Mesendoderm (in vitro differentiated cells): ENCODE data around the gene UPK1A.
A peak's percentile ranks its signal among the peaks of the same experiment; 100 is the strongest.

Source experiments
- DNase-seq: peaks from one replicate; pipeline ENCODE4 v3.0.0; 2013
- H2AK5ac ChIP-seq: 2 replicates; pipeline ENCODE4 v1.6.1; 2013; ENCODE audit warnings: low read length, inconsistent platforms
- H2BK120ac ChIP-seq: 2 replicates; pipeline ENCODE4 v1.6.1; 2013; ENCODE audit warnings: low read depth, mild to moderate bottlenecking, low read length, moderate library complexity, mixed read lengths
- H2BK15ac ChIP-seq: replicated peaks from 2 replicates; pipeline ENCODE4 v1.6.1; 2013; ENCODE audit warnings: low read depth, mild to moderate bottlenecking, moderate library complexity
- H2BK5ac ChIP-seq: 2 replicates; pipeline ENCODE4 v1.6.1; 2013; ENCODE audit warnings: low read length, inconsistent platforms
- H3K18ac ChIP-seq: 2 replicates; pipeline ENCODE4 v1.6.1; 2013; ENCODE audit warnings: mild to moderate bottlenecking, low read length, mixed read lengths
- H3K23ac ChIP-seq: one replicate; pipeline ENCODE4 v1.6.1; 2013; ENCODE audit warnings: low read length
- H3K27ac ChIP-seq: 2 replicates; pipeline ENCODE4 v1.5.1; 2013; ENCODE audit warnings: low read depth, mild to moderate bottlenecking, inconsistent platforms, low read length, moderate library complexity
- H3K27me3 ChIP-seq: 2 replicates; pipeline ENCODE4 v1.6.1; 2013; ENCODE audit warnings: low read length, control low read depth, mild to moderate bottlenecking, inconsistent platforms; ENCODE audit not compliant: insufficient read depth, poor library complexity
- H3K36me3 ChIP-seq: 2 replicates; pipeline ENCODE4 v1.6.1; 2013; ENCODE audit warnings: low read length, inconsistent platforms; ENCODE audit not compliant: control insufficient read depth, insufficient read depth
- H3K4ac ChIP-seq: one replicate; pipeline ENCODE4 v1.6.1; 2013; ENCODE audit warnings: low read depth, mild to moderate bottlenecking, low read length, moderate library complexity
- H3K4me1 ChIP-seq: 2 replicates; pipeline ENCODE4 v1.6.1; 2013; ENCODE audit warnings: low read depth, low read length, inconsistent platforms; ENCODE audit not compliant: control insufficient read depth
- H3K4me2 ChIP-seq: 2 replicates; pipeline ENCODE4 v1.6.1; 2013; ENCODE audit warnings: low read length
- H3K4me3 ChIP-seq: 2 replicates; pipeline ENCODE4 v1.5.1; 2013; ENCODE audit warnings: mild to moderate bottlenecking, low read length
- H3K56ac ChIP-seq: one replicate; pipeline ENCODE4 v1.6.1; 2013; ENCODE audit warnings: low read length
- H3K79me1 ChIP-seq: 2 replicates; pipeline ENCODE4 v1.6.1; 2013; ENCODE audit warnings: low read length, inconsistent platforms
- H3K79me2 ChIP-seq: 2 replicates; pipeline ENCODE4 v1.6.1; 2013; ENCODE audit warnings: mild to moderate bottlenecking, low read length; ENCODE audit not compliant: control insufficient read depth, insufficient read depth
- H3K9ac ChIP-seq: 2 replicates; pipeline ENCODE4 v1.6.1; 2013; ENCODE audit warnings: low read length, inconsistent platforms
- H4K5ac ChIP-seq: one replicate; pipeline ENCODE4 v1.6.1; 2013; ENCODE audit warnings: low read length
- H4K8ac ChIP-seq: one replicate; pipeline ENCODE4 v1.6.1; 2013; ENCODE audit warnings: low read depth, mild to moderate bottlenecking, control low read depth, low read length, moderate library complexity
- WGBS: extraction: QIAGEN DNeasy Blood & Tissue Kit; methylation state at CpG from one replicate; pipeline ENCODE4 v1.1.7; 2013; ENCODE audit warnings: low lambda C conversion rate, missing lambda C conversion rate; ENCODE audit not compliant: insufficient coverage; ENCODE audit errors: extremely low coverage; 5-methylcytosine and 5-hydroxymethylcytosine counted together

UPK1A gene

DNA sequence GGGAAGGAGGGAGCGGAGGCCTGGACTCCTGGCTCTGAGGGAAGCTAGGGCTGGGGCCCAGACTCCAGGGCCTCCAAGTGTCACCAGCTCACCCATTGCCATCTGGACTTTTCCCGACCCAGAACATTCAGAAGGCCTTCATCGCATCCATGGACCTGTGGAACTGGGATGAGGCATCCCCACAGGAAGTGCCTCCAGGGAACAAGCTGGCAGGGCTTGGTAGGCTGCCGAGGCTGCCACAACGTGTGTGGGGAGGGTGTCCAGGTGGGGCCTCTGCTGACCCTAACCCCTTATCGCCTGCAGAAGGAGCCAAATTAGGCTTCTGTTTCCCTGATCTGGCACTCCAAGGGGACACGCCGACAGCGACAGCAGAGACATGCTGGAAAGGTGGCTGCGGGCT is 24.0 kb upstream of the UPK1A start:
- Histone ChIP-seq H3K9ac (peak overlapping the region; percentile 84), H3K56ac (peak overlapping the region; percentile 84), H3K27ac (no peak overlapping the region), H2AK5ac (peak overlapping the region; percentile 81), H3K27me3 (no peaks in the 10 kb centered on the region), H4K5ac (no peak overlapping the region), H3K79me2 (no peaks in the 10 kb centered on the region), H3K23ac (peak overlapping the region; percentile 67), H3K36me3 (no peaks in the 10 kb centered on the region), H3K4me2 (no peak overlapping the region), H3K4me3 (no peak overlapping the region), H3K4ac (peak overlapping the region; percentile 40), H4K8ac (no peak overlapping the region), H2BK5ac (peak overlapping the region; percentile 51), H2BK120ac (no peak overlapping the region), H3K18ac (peak overlapping the region; percentile 12), H3K79me1 (no peaks in the 10 kb centered on the region), H3K4me1 (peaks cover 15% of the 10 kb centered on the region), H2BK15ac (no peak overlapping the region)
- WGBS, result no CpG with 5 or more reads among the region's 10 CpGs
- DNase-seq, result peak; percentile 33

- Histone ChIP-seq H3K27me3 (no peaks in the 10 kb centered on the region), H3K36me3 (no peaks in the 10 kb centered on the region), H3K23ac (no peak overlapping the region), H2BK15ac (no peak overlapping the region), H3K4me3 (no peak overlapping the region), H3K4me2 (peak overlapping the region; percentile 60), H3K79me2 (no peaks in the 10 kb centered on the region), H3K9ac (peak overlapping the region; percentile 84), H4K8ac (no peak overlapping the region), H3K18ac (peak overlapping the region; percentile 29), H2BK120ac (no peak overlapping the region), H3K4ac (peak overlapping the region; percentile 39), H3K79me1 (no peaks in the 10 kb centered on the region), H4K5ac (no peak overlapping the region), H3K4me1 (peaks cover 15% of the 10 kb centered on the region), H3K56ac (peak overlapping the region; percentile 92), H3K27ac (peak overlapping the region; percentile 90), H2BK5ac (no peak overlapping the region), H2AK5ac (no peak overlapping the region)
- WGBS, result no CpG with 5 or more reads among the region's 15 CpGs
- DNase-seq, result no peak
These were observed 23.5 kb upstream of the UPK1A start for GRCh38 chr19:35642798-35643254.

DNA sequence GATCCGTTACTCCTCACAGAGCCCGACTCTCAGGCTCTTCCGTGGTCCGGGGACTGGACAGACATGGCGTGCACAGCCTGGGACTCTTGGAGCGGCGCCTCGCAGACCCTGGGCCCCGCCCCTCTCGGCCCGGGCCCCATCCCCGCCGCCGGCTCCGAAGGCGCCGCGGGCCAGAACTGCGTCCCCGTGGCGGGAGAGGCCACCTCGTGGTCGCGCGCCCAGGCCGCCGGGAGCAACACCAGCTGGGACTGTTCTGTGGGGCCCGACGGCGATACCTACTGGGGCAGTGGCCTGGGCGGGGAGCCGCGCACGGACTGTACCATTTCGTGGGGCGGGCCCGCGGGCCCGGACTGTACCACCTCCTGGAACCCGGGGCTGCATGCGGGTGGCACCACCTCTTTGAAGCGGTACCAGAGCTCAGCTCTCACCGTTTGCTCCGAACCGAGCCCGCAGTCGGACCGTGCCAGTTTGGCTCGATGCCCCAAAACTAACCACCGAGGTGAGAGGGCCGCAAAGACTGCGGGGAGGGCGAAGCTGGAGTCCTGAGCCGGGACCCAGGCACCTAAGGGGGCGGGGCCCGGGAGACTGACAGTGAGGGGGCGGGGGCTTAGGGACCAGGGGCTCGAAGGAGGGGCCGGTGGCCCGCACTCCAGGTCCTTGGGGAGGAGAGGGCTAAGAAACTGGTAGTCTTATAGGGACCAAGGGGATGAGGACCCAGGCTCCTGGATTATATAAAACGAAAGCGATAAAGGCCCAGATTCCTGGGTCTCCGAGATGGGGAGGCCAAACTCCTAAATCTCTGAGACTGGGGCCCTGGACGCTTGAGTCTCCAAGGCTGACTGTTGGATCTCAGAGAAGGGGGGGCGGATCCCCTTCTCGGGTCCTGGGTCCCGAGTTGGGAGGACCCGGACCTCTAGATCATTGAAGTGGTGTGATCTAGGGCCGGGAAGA is 22.8 kb upstream of the UPK1A start:
- Histone ChIP-seq H3K23ac (no peak overlapping the region), H3K79me2 (peaks cover 2% of the 10 kb centered on the region), H3K56ac (peak overlapping the region; percentile 92), H3K36me3 (no peaks in the 10 kb centered on the region), H4K8ac (no peak overlapping the region), H2BK120ac (no peak overlapping the region), H4K5ac (no peak overlapping the region), H3K27me3 (no peaks in the 10 kb centered on the region), H3K4me1 (peaks cover 15% of the 10 kb centered on the region), H3K9ac (peak overlapping the region; percentile 84), H3K4me2 (peak overlapping the region; percentile 80), H3K27ac (peak overlapping the region; percentile 90), H3K4ac (peak overlapping the region; percentile 43), H2AK5ac (no peak overlapping the region), H2BK5ac (peak overlapping the region; percentile 11), H3K4me3 (peak overlapping the region; percentile 36), H3K79me1 (peaks cover 2% of the 10 kb centered on the region), H2BK15ac (no peak overlapping the region), H3K18ac (peak overlapping the region; percentile 53)
- WGBS, result no CpG with 5 or more reads among the region's 69 CpGs
- peak; percentile 95 for DNase-seq

DNA sequence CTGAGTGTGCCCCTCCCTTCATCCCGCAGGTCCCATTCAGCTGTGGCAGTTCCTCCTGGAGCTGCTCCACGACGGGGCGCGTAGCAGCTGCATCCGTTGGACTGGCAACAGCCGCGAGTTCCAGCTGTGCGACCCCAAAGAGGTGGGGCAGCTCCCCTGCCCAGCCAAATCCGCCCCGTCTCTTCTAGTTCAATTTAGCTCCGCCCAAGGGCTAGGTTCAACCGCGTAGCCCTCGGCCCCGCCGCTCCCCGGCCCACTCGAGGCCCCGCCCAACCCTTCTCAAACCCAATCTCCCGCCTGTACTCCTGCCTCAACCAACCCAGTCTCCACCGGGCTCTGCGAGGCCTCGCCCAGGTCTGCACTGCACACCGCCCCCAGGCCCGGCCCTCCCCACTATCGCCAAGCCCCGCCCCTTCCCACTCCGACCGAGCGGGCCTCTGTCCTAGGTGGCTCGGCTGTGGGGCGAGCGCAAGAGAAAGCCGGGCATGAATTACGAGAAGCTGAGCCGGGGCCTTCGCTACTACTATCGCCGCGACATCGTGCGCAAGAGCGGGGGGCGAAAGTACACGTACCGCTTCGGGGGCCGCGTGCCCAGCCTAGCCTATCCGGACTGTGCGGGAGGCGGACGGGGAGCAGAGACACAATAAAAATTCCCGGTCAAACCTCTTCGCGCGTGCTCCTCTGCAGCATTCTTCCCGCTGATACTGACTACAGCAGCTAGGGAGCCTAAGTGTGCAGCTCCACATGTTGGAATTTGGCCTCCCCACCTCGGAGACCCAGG is 21.9 kb upstream of the UPK1A start:
- no peak overlapping the region for H2BK15ac ChIP-seq
- H2AK5ac ChIP-seq, result no peak overlapping the region
- H3K56ac ChIP-seq, result peak overlapping the region; percentile 94
- H3K18ac ChIP-seq, result peak overlapping the region; percentile 42
- peak overlapping the region; percentile 11 for H2BK5ac ChIP-seq
- no peak overlapping the region for H2BK120ac ChIP-seq
- WGBS, result no CpG with 5 or more reads among the region's 60 CpGs
- H4K5ac ChIP-seq, result no peak overlapping the region
- peak overlapping the region; percentile 66 for H3K23ac ChIP-seq
- peak overlapping the region; percentile 73 for H3K9ac ChIP-seq
- peak overlapping the region; percentile 43 for H3K4me3 ChIP-seq
- peak overlapping the region; percentile 43 for H3K4ac ChIP-seq
- peak overlapping the region; percentile 91 for H3K4me2 ChIP-seq
- peaks cover 9% of the 10 kb centered on the region for H3K79me2 ChIP-seq
- H3K27me3 ChIP-seq, result no peaks in the 10 kb centered on the region
- DNase-seq, result peak; percentile 98
- H3K27ac ChIP-seq, result peak overlapping the region; percentile 78
- peaks cover 13% of the 10 kb centered on the region for H3K4me1 ChIP-seq
- no peaks in the 10 kb centered on the region for H3K36me3 ChIP-seq
- H3K79me1 ChIP-seq, result peaks cover 8% of the 10 kb centered on the region
- H4K8ac ChIP-seq, result no peak overlapping the region

- Histone ChIP-seq H3K56ac (peak overlapping the region; percentile 94), H3K27me3 (no peaks in the 10 kb centered on the region), H3K27ac (peak overlapping the region; percentile 78), H3K23ac (peak overlapping the region; percentile 66), H2BK15ac (no peak overlapping the region), H3K4ac (peak overlapping the region; percentile 18), H3K9ac (peak overlapping the region; percentile 73), H3K36me3 (no peaks in the 10 kb centered on the region), H4K5ac (no peak overlapping the region), H2BK5ac (no peak overlapping the region), H3K4me3 (peak overlapping the region; percentile 43), H3K79me2 (peaks cover 9% of the 10 kb centered on the region), H3K18ac (peak overlapping the region; percentile 1), H3K4me2 (peak overlapping the region; percentile 91), H2BK120ac (no peak overlapping the region), H2AK5ac (no peak overlapping the region), H4K8ac (no peak overlapping the region), H3K4me1 (peaks cover 13% of the 10 kb centered on the region), H3K79me1 (peaks cover 8% of the 10 kb centered on the region)
- WGBS, result no CpG with 5 or more reads among the region's 20 CpGs
- peak; percentile 90 for DNase-seq
These were observed 21.2 kb upstream of the UPK1A start for GRCh38 chr19:35644987-35645679.
